Right lobe of liver (tissue), 6 donors: ENCODE measurements around the gene ITPR1. TPM values are rescaled to one million over a fixed set of nuclear protein-coding genes. Genes with fewer than 3 reads are reported as not detected.

Experiments used
- ATAC-seq, 4 donors: fragments of 200-7000 bp; cut with Tn5 transposase; one replicate each; pipeline ENCODE4 v1.9.1; 2020; ENCODE audit warnings: mild to moderate bottlenecking in 4 of 4, moderate library complexity in 4 of 4
- DNase-seq, 3 donors: peaks; one replicate each; pipeline ENCODE4 v3.0.0-alpha.2; 2020
- H3K27ac ChIP-seq, 3 donors: fragments of 200-600 bp; one replicate each; pipeline ENCODE4 v1.8.0; 2022
- H3K27me3 ChIP-seq, 2 donors: fragments of 200-600 bp; one replicate each; pipeline ENCODE4 v1.8.0; 2022
- H3K36me3 ChIP-seq, 4 donors: fragments of 200-600 bp; sonication (generic) in 1 of 4; one replicate each; pipeline versions ENCODE4 v1.5.1 to v1.8.0; 2017 to 2022; ENCODE audit warnings: control low read depth in 1 of 4
- H3K4me1 ChIP-seq, 4 donors: fragments of 200-600 bp; sonication (generic) in 1 of 4; one replicate each; pipeline versions ENCODE4 v1.5.1 to v1.8.0; 2017 to 2022; ENCODE audit warnings: control low read depth in 1 of 4
- H3K4me3 ChIP-seq, 3 donors: fragments of 200-600 bp; one replicate each; pipeline ENCODE4 v1.8.0; 2022
- H3K9me3 ChIP-seq, 4 donors: fragments of 200-600 bp; sonication (generic) in 1 of 4; one replicate each; pipeline versions ENCODE4 v1.5.1 to v1.8.0; 2017 to 2022; ENCODE audit warnings: control low read depth in 1 of 4
- POLR2A ChIP-seq: fragments of 450-650 bp; IDR thresholded peaks from one replicate; pipeline ENCODE4 v1.6.1; 2017; ENCODE audit warnings: antibody characterized with exemption, mild to moderate bottlenecking
- WGBS: methylation state at CpG from one replicate; pipeline ENCODE4 v1.1.6; 2018; ENCODE audit warnings: low coverage, low lambda C conversion rate; ENCODE audit not compliant: insufficient coverage; ENCODE audit errors: missing lambda C conversion rate; 5-methylcytosine and 5-hydroxymethylcytosine counted together
- intact Hi-C, 2 donors: fragments of 100-400 bp; cut with DNase I; formaldehyde crosslinking; loops; one replicate each; pipeline versions ENCODE4 v1.11.2 to v1.14.1; 2022
- total RNA-seq, 6 experiments: library from RNA; depleted of rRNA in 2 of 6; stranded (reverse); fragments of >200 nt in 2 of 6; fragmentation: NEBNext Ultra II Directional in 3 of 6; extraction: Animal tissue kit (Norgen Biotek cat#: 25700) in 3 of 6; gene quantifications; one replicate each; pipeline versions ENCODE4 v1.1.0 to v1.2.4, GENCODE V29; 2016 to 2023
- TF ChIP-seq, protein P1 (sequence below), 4 donors: fragments of 200-600 bp in 3 of 4; fragments of 450-650 bp in 1 of 4; IDR thresholded peaks; one replicate each; pipeline versions ENCODE4 v1.5.1 to v1.8.0; 2016 to 2022; ENCODE audit warnings: antibody characterized with exemption in 4 of 4, mild to moderate bottlenecking in 2 of 4
- donor health status: DM: no; HTN: yes; CAD: no.
- donor health status: DM: no; HTN: no; CAD: no.
- donor health status: DM: no; HTN: no; CAD: no.
- donor health status: DM: no; HTN: yes; CAD: no.
- donor health status: DM: no; HTN: yes; CAD: no.

Gene ITPR1
- total RNA-seq, 6 experiments from 2014 or later: 6.5 to 16.2 (median 11.5) TPM

DNA sequence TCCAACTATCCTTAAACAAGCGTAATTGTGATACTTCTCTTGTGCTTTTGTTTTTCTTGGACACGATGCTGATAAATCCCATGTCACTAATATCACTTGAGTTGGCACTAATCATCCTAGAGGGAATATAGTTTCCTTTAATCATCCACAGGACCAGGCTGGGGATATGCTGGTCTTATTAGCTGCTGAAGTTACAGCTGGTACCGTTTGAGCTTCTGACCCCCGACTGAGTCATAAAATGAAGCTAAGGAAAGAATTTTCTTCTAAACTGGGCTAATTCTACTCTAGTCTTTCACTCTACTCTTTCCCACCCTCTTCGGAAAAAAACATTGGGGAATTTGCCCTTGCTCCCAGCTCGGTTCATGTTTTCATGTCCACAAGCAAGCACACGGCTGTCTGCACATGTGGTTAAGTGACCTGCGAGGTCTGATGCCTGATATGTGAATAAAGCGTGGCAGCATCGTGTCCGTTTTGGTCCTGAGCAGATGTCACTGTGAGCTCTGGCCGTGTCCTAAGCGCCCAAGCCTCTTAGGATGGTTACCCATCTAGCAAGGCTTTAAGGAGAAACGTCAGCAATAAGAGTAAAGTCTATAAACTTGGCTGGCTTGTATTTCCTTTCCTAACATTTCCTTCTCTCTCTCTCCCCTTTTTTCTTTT is 223.7 kb downstream of the ITPR1 start:
- peaks cover 0 to 1% (median 0%) of the 10 kb centered on the region in 4 donors for H3K9me3 ChIP-seq
- no peaks in the 10 kb centered on the region for H3K27me3 ChIP-seq
- no peak overlapping the region for H3K4me3 ChIP-seq
- H3K4me1 ChIP-seq: peaks cover 0 to 36% (median 5%) of the 10 kb centered on the region in 4 donors
- H3K27ac ChIP-seq: no peak overlapping the region
- intact Hi-C loops: no loop called here
- no peaks in the 10 kb centered on the region for H3K36me3 ChIP-seq
- DNase-seq (no peak), ATAC-seq (no peak)
- TF ChIP-seq POLR2A: no peak
- TF ChIP-seq, protein P1, sequence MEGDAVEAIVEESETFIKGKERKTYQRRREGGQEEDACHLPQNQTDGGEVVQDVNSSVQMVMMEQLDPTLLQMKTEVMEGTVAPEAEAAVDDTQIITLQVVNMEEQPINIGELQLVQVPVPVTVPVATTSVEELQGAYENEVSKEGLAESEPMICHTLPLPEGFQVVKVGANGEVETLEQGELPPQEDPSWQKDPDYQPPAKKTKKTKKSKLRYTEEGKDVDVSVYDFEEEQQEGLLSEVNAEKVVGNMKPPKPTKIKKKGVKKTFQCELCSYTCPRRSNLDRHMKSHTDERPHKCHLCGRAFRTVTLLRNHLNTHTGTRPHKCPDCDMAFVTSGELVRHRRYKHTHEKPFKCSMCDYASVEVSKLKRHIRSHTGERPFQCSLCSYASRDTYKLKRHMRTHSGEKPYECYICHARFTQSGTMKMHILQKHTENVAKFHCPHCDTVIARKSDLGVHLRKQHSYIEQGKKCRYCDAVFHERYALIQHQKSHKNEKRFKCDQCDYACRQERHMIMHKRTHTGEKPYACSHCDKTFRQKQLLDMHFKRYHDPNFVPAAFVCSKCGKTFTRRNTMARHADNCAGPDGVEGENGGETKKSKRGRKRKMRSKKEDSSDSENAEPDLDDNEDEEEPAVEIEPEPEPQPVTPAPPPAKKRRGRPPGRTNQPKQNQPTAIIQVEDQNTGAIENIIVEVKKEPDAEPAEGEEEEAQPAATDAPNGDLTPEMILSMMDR (IDR thresholded peaks at IDR 0.05): no peak
- WGBS: 85% methylated on average over 14 of the region's 14 CpGs

DNA sequence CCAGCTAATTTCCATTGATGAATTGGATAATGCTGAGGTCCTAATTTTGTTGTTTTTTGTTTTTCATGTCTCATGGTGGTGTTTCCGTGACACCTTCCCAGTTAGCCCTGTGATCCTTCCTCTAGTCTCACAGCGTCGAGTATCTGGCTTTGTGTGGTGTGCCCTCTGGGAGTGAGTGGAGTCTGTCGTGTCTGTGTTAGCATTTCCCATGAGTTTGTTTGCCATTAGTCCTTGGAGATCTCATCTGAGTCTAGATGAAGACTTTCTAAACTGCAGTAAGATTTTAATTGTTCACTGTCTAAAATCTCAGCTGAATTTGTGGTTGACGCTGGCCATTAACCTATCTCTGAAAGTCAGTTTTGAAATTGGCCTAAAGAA is 224.2 kb downstream of the ITPR1 start:
- H3K27ac ChIP-seq: no peak overlapping the region
- no peaks in the 10 kb centered on the region for H3K36me3 ChIP-seq
- no peaks in the 10 kb centered on the region for H3K27me3 ChIP-seq
- 92% methylated on average over 5 of the region's 5 CpGs for WGBS
- TF ChIP-seq, protein P1 (IDR thresholded peaks at IDR 0.05): no peak
- TF ChIP-seq POLR2A: no peak
- DNase-seq (no peak), ATAC-seq (no peak)
- intact Hi-C loops: no loop called here
- no peak overlapping the region for H3K4me3 ChIP-seq
- H3K9me3 ChIP-seq: peaks cover 0 to under 1% (median 0%) of the 10 kb centered on the region in 4 donors
- H3K4me1 ChIP-seq: peaks cover 0 to 37% (median 7%) of the 10 kb centered on the region in 4 donors

DNA sequence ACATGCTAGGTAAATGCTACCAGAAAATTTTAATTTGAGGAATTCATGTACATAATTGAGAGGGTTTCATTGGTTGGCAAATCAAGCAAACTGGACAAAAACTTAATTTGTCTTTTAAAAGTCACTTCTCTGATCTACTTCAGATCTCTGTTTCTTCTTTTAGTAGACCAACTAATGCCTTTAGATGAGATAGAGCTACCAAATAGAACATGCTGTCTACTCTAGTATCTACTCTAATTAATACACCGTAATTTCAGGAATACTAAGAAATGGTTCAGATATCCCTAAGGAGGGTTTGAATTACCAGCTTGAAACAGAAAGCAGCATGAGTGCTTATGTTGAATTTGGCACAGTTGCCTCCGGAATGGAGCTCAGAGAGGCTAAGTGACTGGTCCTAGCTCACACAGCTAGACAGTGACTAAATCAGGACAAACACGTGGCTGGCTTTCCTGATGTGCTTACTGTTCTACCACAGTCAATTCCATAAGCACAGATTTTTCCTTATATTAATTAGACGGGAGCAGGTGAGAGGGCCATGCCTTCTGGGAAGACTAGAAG is 225.1 kb downstream of the ITPR1 start:
- H3K4me1 ChIP-seq: peaks cover 0 to 43% (median 8%) of the 10 kb centered on the region in 4 donors
- no peaks in the 10 kb centered on the region for H3K9me3 ChIP-seq
- ATAC-seq (no peak), DNase-seq (no peak)
- TF ChIP-seq POLR2A: no peak
- H3K36me3 ChIP-seq: no peaks in the 10 kb centered on the region
- intact Hi-C loops: no loop called here
- H3K4me3 ChIP-seq: no peak overlapping the region
- WGBS: 75% methylated on average over 4 of the region's 4 CpGs
- no peak overlapping the region for H3K27ac ChIP-seq
- H3K27me3 ChIP-seq: no peaks in the 10 kb centered on the region

DNA sequence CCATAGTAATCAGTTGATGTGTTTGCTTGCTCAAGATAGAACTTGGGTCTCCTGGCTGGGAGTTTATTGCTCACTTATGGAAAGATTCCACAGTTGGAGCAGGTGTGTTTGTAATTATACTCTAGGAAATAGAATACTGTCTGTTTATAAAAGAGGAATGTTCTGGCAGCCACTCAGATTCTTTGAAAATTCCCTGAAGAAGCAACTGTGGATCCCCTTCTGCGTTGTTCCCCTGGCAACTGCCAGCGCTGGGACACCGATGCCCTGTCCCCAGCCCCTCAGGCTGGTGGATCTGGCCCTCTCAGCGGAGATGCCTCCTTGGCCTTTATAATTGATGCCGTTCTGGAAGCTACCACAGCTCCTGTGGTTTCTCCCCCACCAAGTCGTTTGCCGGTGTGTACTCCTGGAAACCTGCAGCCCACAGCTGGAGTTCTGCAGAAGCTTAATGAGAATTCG is 225.9 kb downstream of the ITPR1 start:
- intact Hi-C loops: no loop called here
- WGBS: 40% methylated on average over 2 of the region's 8 CpGs
- ATAC-seq (no peak), DNase-seq (no peak)
- no peak overlapping the region for H3K4me3 ChIP-seq
- peaks cover 0 to 51% (median 12%) of the 10 kb centered on the region in 4 donors for H3K4me1 ChIP-seq
- H3K27ac ChIP-seq: peak overlapping the region in 1 of 3 donors; percentile 84
- H3K27me3 ChIP-seq: no peaks in the 10 kb centered on the region
- H3K9me3 ChIP-seq: no peaks in the 10 kb centered on the region
- no peaks in the 10 kb centered on the region for H3K36me3 ChIP-seq
- no peak for TF ChIP-seq POLR2A
- TF ChIP-seq, protein P1 (IDR thresholded peaks at IDR 0.05): no peak
